Measurements from ENCODE around the gene GCNA.
"Not testable (repeated sequence)": the region's sequence is repeated elsewhere in the genome, so short reads cannot be mapped to it uniquely, and the experiment has no call there.

The GCNA gene

GRCh38 chrX:71636438-71637252, 58.4 kb downstream of the GCNA start:
- in situ Hi-C loops (cut with MboI; ENCODE audit: low sequenced_read_pairs, unreplicated experiment) = no loop called here
- no peak for TF ChIP-seq CTCF (IDR thresholded peaks at IDR 0.05; ENCODE audit: borderline replicate concordance, control extremely low read depth, extremely low read depth, insufficient read depth, missing control alignments)
- DNase-seq (ENCODE audit: low spot score) = no peak

GRCh38 chrX:71637253-71637618, 59.0 kb downstream of the GCNA start:
- DNase-seq (ENCODE audit: low spot score) = no peak
- TF ChIP-seq CTCF (IDR thresholded peaks at IDR 0.05; ENCODE audit: borderline replicate concordance, control extremely low read depth, extremely low read depth, insufficient read depth, missing control alignments) = no peak
- in situ Hi-C loops (cut with MboI; ENCODE audit: low sequenced_read_pairs, unreplicated experiment) = no loop called here

- DNase-seq (ENCODE audit: low spot score) = no peak
- in situ Hi-C loops (cut with MboI; ENCODE audit: low sequenced_read_pairs, unreplicated experiment) = no loop called here
- TF ChIP-seq CTCF (IDR thresholded peaks at IDR 0.05; ENCODE audit: borderline replicate concordance, control extremely low read depth, extremely low read depth, insufficient read depth, missing control alignments) = no peak
These were observed 59.6 kb downstream of the GCNA start for GRCh38 chrX:71637848-71638247.

- in situ Hi-C loops (cut with MboI; ENCODE audit: low sequenced_read_pairs, unreplicated experiment) = no loop called here
- TF ChIP-seq CTCF (IDR thresholded peaks at IDR 0.05; ENCODE audit: borderline replicate concordance, control extremely low read depth, extremely low read depth, insufficient read depth, missing control alignments) = no peak
- no peak for DNase-seq (ENCODE audit: low spot score)
These were observed 60.2 kb downstream of the GCNA start for GRCh38 chrX:71638409-71638808.

GRCh38 chrX:71640002-71640401, 61.8 kb downstream of the GCNA start:
- no peak for DNase-seq (ENCODE audit: low spot score)
- TF ChIP-seq CTCF (IDR thresholded peaks at IDR 0.05; ENCODE audit: borderline replicate concordance, control extremely low read depth, extremely low read depth, insufficient read depth, missing control alignments) = no peak
- in situ Hi-C loops (cut with MboI; ENCODE audit: low sequenced_read_pairs, unreplicated experiment) = no loop called here

DNA sequence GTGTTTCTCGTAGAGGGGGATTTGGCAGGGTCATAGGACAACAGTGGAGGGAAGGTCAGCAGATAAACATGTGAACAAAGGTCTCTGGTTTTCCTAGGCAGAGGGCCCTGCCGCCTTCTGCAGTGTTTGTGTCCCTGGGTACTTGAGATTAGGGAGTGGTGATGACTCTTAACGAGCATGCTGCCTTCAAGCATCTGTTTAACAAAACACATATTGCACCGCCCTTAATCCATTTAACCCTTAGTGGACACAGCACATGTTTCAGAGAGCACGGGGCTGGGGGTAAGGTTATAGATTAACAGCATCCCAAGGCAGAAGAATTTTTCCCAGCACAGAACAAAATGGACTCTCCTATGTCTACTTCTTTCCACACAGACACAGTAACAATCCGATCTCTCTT, 66.2 kb downstream of the GCNA start:
- DNase-seq (ENCODE audit: low spot score); in situ Hi-C loops (cut with MboI; ENCODE audit: low sequenced_read_pairs, unreplicated experiment): not testable (repeated sequence)

GRCh38 chrX:71650333-71650969, 72.2 kb downstream of the GCNA start:
- TF ChIP-seq CTCF (IDR thresholded peaks at IDR 0.05; ENCODE audit: borderline replicate concordance, control extremely low read depth, extremely low read depth, insufficient read depth, missing control alignments) = peak; percentile 37
- no peak for DNase-seq (ENCODE audit: low spot score)
- in situ Hi-C loops (cut with MboI; ENCODE audit: low sequenced_read_pairs, unreplicated experiment) = loop anchor here (25.0 kb wide), 1 partner anchor 212 kb away; no protein-coding TSS in a partner anchor

All from GM13976 (cell line).